Measurements from ENCODE around the gene DBF4.

- no peak for TF ChIP-seq CTCF (conservative IDR thresholded peaks at IDR 0.05)
- TF ChIP-seq ZFX (IDR thresholded peaks at IDR 0.05) = peak; percentile 62
Observed at GRCh38 chr7:87876040-87876868, at the start of gene DBF4, which contains the start of gene SLC25A40.

Data from C4-2B (cell line).